HG02623 (cell line): Measurements from ENCODE around the gene ZPLD1.
A peak's percentile ranks its signal among the peaks of the same experiment; 100 is the strongest.

Experiments used
- ATAC-seq: cut with Tn5 transposase; IDR thresholded peaks from one replicate; pipeline ENCODE4 v1.9.1; 2021; ENCODE audit warnings: moderate library complexity; ENCODE audit not compliant: unreplicated experiment

Gene ZPLD1

GRCh38 chr3:102525624-102526023 is 90.8 kb downstream of the ZPLD1 start:
- peak; percentile 59 for ATAC-seq

GRCh38 chr3:102526865-102527264 is 92.0 kb downstream of the ZPLD1 start:
- ATAC-seq = no peak

GRCh38 chr3:102528727-102529126 is 93.9 kb downstream of the ZPLD1 start:
- ATAC-seq = no peak
